Fibroblast of pulmonary artery (primary cell): Measurements from ENCODE around the gene TMEM170B.

ENCODE experiments used
- DNase-seq: peaks from one replicate; pipeline ENCODE4 v3.0.0-alpha.2; 2010; ENCODE audit warnings: low read depth
- H3K4me3 ChIP-seq: replicated peaks from 2 replicates; pipeline ENCODE4 v1.5.1; 2011; ENCODE audit warnings: low read depth, mild to moderate bottlenecking, control low read depth, low read length, moderate library complexity
- CTCF ChIP-seq: IDR thresholded peaks from 2 replicates; pipeline ENCODE4 v1.5.1; 2011; ENCODE audit warnings: mild to moderate bottlenecking, control low read depth, low read length, inconsistent platforms; ENCODE audit errors: missing control alignments

The TMEM170B gene

DNA sequence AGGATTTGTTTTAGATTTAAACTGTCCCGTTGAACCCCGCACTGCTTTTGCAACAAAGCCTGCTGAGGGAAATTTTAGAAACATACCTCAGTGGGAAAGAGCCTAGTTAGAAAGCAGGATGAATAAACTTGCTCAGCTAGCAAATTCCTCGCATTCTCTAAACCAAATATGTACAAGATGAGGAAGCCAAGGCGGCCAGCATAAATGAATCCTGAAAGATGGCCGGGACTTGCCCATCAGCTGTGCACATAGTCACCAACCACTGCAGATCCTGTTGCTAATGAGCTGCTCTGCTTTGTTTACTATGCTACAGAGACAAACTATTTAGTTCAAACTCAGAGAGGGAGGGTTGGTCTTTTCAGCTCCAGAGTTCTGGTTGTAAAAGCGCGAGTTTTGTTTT, 49.0 kb downstream of the TMEM170B start:
- DNase-seq, result peak; percentile 80
- TF ChIP-seq CTCF, result no peak

GRCh38 chr6:11589261-11589660, 51.7 kb downstream of the TMEM170B start:
- no peak for TF ChIP-seq CTCF
- DNase-seq, result no peak

More for the DNA sequence above, 49.0 kb downstream of the TMEM170B start:
- no peak overlapping the region for H3K4me3 ChIP-seq

DNA sequence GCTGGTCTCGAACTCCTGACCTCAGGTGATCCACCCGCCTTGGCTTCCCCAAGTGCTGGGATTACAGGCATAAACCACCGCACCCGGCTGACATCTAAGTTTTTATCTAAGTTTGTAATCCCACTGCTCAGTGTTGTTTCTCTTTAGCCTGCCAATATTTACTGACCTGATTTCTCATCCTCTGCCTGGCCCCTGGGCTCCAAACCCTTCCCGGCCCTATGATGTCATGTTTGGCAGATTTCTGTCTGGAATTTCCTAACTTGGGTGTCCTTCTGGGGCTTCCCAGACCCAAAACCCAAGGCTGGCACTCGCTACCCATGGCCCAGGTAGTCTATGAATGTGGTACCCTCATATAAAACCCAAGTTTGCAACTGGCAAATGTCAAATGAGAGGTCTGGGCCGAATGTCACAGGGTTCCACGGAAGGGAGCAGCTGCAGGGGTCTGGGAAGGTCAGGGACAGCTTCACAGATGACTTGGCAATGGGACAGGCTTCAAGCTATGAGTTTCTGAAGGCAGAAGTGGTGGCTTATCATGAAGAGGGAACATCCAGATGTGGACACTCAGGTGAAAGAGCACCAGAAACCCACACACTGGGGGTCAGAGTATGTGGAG, 54.9 kb downstream of the TMEM170B start:
- peak; percentile 33 for DNase-seq
- H3K4me3 ChIP-seq, result no peak overlapping the region
- TF ChIP-seq CTCF, result no peak

More at GRCh38 chr6:11589261-11589660, 51.7 kb downstream of the TMEM170B start:
- no peak overlapping the region for H3K4me3 ChIP-seq

DNA sequence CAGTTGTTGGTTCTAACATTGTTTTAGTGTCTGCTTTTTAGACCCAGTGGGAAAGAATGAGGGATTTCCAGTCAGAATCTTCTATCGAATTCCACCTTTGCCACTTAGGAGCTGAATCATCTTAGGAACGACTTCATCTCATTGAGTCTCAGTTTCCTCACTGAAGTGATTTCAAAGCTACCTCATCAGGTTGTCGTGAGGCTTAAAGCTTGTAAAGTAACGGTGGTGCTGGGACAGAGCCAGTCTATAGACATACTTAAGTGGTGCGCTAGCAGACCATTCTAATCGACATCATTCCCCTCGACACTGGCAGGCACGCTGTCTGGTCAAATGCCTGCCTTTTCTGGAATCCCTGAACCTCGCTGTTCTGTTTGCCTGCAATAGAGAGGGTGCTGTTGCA, 55.5 kb downstream of the TMEM170B start:
- no peak for TF ChIP-seq CTCF
- DNase-seq, result no peak
- no peak overlapping the region for H3K4me3 ChIP-seq

DNA sequence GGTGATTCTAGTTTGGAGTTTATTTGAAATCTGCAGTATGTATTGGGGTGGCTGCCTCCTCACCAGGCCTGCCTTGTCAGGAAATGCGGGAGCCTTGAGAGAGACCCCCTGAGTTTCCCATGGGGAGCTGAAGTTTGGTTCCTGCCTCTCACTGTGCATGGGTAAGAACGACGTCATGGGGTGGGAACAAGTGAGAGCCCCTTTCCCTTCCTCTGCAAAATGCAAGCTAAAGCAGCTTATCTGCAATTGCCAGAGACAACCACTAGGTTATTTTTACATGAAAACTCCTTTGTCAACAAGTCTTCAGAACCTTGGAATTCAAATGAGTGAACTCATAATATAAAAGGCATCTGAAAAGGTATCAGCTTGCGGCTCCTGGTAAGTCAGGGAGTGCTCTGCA, 58.4 kb downstream of the TMEM170B start:
- peak; percentile 41 for TF ChIP-seq CTCF
- no peak overlapping the region for H3K4me3 ChIP-seq
- DNase-seq, result peak; percentile 38

DNA sequence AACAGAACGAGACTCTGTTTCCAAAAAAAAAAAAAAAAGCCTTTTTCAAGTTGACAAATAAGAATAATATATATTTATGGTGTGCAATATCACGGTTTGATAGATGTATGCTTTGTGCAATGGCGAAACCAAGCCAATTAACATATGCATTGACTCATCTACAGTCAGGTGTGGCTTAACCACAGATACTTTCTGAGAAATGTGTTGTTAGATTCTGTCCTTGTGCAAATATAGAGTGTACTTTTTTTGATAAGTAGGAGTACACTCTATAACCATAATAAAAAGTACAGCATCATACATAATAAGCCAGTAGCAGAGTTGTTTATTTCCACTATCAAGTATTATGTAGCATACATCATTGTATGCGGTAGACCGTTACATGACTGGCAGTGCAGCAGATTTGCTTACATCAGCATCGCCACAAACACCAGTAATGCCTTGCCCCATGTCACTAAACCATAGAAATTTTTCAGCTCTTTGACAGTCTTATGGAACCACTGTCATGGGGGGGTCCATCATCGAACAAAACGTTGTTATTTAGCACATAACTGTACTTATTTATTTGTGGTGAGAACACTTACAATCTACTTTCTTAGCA, 59.2 kb downstream of the TMEM170B start:
- no peak for DNase-seq
- TF ChIP-seq CTCF, result no peak

DNA sequence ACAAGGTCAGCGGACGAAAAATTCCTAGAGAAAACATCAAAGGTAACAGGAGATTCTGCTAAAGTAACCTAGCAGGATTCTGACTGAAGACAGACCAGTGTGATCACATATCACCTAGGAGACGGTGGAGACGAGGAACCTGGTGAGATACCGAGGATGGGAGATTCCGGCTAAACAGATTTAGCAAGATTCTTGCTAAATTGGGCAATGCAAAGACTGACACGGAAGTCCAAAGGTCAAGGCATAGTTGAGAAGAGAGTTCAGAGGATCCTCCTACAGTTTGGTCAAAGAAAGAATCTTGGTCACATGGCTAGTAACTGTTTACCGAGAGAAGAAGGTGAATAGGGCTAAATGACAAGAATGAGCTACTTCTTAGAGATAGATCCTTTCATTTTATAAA, 61.1 kb downstream of the TMEM170B start:
- H3K4me3 ChIP-seq, result no peak overlapping the region
- no peak for DNase-seq
- TF ChIP-seq CTCF, result no peak

More for the DNA sequence above, 59.2 kb downstream of the TMEM170B start:
- H3K4me3 ChIP-seq, result no peak overlapping the region
